Right lobe of liver (tissue), 6 donors: ENCODE data around the gene MYT1. TPM values are rescaled to one million over a fixed set of nuclear protein-coding genes. Genes with fewer than 3 reads are reported as not detected.
"Not testable (repeated sequence)": the region's sequence is repeated elsewhere in the genome, so short reads cannot be mapped to it uniquely, and the experiment has no call there.

ENCODE experiments used
- ATAC-seq, 4 donors: fragments of 200-7000 bp; cut with Tn5 transposase; one replicate each; pipeline ENCODE4 v1.9.1; 2020; ENCODE audit warnings: mild to moderate bottlenecking in 4 of 4, moderate library complexity in 4 of 4
- DNase-seq, 3 donors: peaks; one replicate each; pipeline ENCODE4 v3.0.0-alpha.2; 2020
- H3K27ac ChIP-seq, 3 donors: fragments of 200-600 bp; one replicate each; pipeline ENCODE4 v1.8.0; 2022
- H3K27me3 ChIP-seq, 2 donors: fragments of 200-600 bp; one replicate each; pipeline ENCODE4 v1.8.0; 2022
- H3K36me3 ChIP-seq, 4 donors: fragments of 200-600 bp; sonication (generic) in 1 of 4; one replicate each; pipeline versions ENCODE4 v1.5.1 to v1.8.0; 2017 to 2022; ENCODE audit warnings: control low read depth in 1 of 4
- H3K4me1 ChIP-seq, 4 donors: fragments of 200-600 bp; sonication (generic) in 1 of 4; one replicate each; pipeline versions ENCODE4 v1.5.1 to v1.8.0; 2017 to 2022; ENCODE audit warnings: control low read depth in 1 of 4
- H3K4me3 ChIP-seq, 3 donors: fragments of 200-600 bp; one replicate each; pipeline ENCODE4 v1.8.0; 2022
- H3K9me3 ChIP-seq, 4 donors: fragments of 200-600 bp; sonication (generic) in 1 of 4; one replicate each; pipeline versions ENCODE4 v1.5.1 to v1.8.0; 2017 to 2022; ENCODE audit warnings: control low read depth in 1 of 4
- CTCF ChIP-seq, 4 donors: fragments of 200-600 bp in 3 of 4; fragments of 450-650 bp in 1 of 4; IDR thresholded peaks; one replicate each; pipeline versions ENCODE4 v1.5.1 to v1.8.0; 2016 to 2022; ENCODE audit warnings: antibody characterized with exemption in 4 of 4, mild to moderate bottlenecking in 2 of 4
- POLR2A ChIP-seq: fragments of 450-650 bp; IDR thresholded peaks from one replicate; pipeline ENCODE4 v1.6.1; 2017; ENCODE audit warnings: antibody characterized with exemption, mild to moderate bottlenecking
- WGBS: methylation state at CpG from one replicate; pipeline ENCODE4 v1.1.6; 2018; ENCODE audit warnings: low coverage, low lambda C conversion rate; ENCODE audit not compliant: insufficient coverage; ENCODE audit errors: missing lambda C conversion rate; 5-methylcytosine and 5-hydroxymethylcytosine counted together
- intact Hi-C, 2 donors: fragments of 100-400 bp; cut with DNase I; formaldehyde crosslinking; loops; one replicate each; pipeline versions ENCODE4 v1.11.2 to v1.14.1; 2022
- total RNA-seq, 6 experiments: library from RNA; depleted of rRNA in 2 of 6; stranded (reverse); fragments of >200 nt in 2 of 6; fragmentation: NEBNext Ultra II Directional in 3 of 6; extraction: Animal tissue kit (Norgen Biotek cat#: 25700) in 3 of 6; gene quantifications; one replicate each; pipeline versions ENCODE4 v1.1.0 to v1.2.4, GENCODE V29; 2016 to 2023
- donor health status: DM: no; HTN: yes; CAD: no.
- donor health status: DM: no; HTN: no; CAD: no.
- donor health status: DM: no; HTN: no; CAD: no.
- donor health status: DM: no; HTN: yes; CAD: no.
- donor health status: DM: no; HTN: yes; CAD: no.

MYT1 gene
- total RNA-seq, 6 experiments from 2014 or later = 0.06 to 0.09 TPM; not detected in 4

DNA sequence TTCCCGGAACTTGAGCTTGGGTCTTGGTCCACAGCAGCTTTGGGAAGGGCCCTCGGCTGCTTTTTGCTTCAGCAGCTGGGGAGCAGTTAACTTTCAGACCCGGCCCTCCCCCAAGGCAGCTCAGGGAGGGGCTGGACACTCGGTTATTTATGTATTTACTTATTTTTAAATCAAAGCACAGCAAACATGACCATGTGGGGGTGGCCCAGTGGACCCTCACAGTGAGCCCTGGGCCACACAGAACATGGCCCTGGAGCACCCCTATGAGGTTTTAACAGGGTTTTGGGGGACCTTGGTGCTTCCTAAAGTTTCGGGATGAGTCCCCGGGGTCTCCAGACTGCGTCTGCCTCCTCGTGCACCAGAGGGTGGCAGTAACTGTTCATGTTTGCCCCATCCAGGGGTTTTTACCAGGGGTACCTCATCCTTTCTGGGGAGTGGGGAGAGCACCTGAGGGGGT, 30.3 kb upstream of the MYT1 start:
- ATAC-seq (peak in 3 of 4 donors; percentile 40 to 59 (median 49)), DNase-seq (peak in 2 of 3 donors; percentile 21 to 39)
- 28% methylated on average over 7 of the region's 8 CpGs for WGBS

DNA sequence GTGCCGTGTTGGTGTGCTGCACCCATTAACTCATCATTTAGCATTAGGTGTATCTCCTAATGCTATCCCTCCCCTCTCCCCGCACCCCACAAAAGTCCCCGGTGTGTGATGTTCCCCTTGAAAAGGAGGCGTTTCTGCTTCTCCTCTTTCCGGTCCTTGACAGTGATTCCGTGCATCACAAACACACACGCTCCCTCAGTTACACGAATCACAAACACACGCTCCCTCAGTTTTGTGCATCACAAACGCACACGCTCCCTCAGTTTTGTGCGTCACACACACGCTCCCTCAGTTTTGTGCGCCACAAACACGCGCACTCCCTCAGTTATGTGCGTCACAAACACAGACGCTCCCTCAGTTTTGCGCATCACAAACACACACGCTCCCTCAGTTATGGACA, 29.5 kb upstream of the MYT1 start:
- H3K36me3 ChIP-seq, H3K27ac ChIP-seq, ATAC-seq, H3K4me3 ChIP-seq, H3K4me1 ChIP-seq, H3K9me3 ChIP-seq, intact Hi-C loops, H3K27me3 ChIP-seq: not testable (repeated sequence)
- peak in 1 of 3 donors; percentile 21 for DNase-seq
- WGBS = 70% methylated on average over 20 of the region's 20 CpGs

More for the DNA sequence above, 30.3 kb upstream of the MYT1 start:
- no peaks in the 10 kb centered on the region for H3K9me3 ChIP-seq
- H3K36me3 ChIP-seq = no peaks in the 10 kb centered on the region
- no peak overlapping the region for H3K4me3 ChIP-seq
- no peaks in the 10 kb centered on the region for H3K4me1 ChIP-seq
- TF ChIP-seq POLR2A (no peak), CTCF (IDR thresholded peaks at IDR 0.05) (peak in 3 of 4 donors; percentile 12 to 34 (median 29))
- intact Hi-C loops = no loop called here
- H3K27me3 ChIP-seq = no peaks in the 10 kb centered on the region
- H3K27ac ChIP-seq = no peak overlapping the region

DNA sequence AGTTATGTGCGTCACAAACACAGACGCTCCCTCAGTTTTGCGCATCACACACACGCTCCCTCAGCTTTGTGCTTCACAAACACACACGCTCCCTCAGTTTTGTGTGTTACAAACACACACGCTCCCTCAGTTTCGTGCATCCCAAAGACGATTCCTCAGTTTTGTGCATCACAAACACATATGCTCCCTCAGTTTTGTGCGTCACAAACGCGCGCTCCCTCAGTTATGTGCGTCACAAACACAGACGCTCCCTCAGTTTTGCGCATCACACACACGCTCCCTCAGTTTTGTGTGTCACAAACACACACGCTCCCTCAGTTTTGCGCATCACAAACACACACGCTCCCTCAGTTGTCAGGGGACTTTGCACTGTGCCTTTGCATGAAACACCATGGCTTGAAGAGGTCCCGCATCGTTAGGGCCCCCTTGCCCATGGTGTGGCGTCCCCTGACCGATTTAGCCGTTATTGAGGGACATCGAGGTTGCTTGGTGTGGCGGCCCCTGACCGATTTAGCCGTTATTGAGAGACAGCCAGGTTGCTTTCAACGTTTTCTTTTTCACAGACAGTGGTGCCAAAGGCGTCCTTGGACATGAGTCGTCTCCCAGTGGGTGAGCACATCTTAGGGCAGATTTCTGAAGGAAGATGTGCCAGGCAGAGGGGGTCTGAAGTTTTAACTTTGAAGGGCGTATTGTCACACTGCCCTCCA, 28.1 kb upstream of the MYT1 start:
- no peak for ATAC-seq
- WGBS = 77% methylated on average over 19 of the region's 32 CpGs
- intact Hi-C loops = no loop called here

DNA sequence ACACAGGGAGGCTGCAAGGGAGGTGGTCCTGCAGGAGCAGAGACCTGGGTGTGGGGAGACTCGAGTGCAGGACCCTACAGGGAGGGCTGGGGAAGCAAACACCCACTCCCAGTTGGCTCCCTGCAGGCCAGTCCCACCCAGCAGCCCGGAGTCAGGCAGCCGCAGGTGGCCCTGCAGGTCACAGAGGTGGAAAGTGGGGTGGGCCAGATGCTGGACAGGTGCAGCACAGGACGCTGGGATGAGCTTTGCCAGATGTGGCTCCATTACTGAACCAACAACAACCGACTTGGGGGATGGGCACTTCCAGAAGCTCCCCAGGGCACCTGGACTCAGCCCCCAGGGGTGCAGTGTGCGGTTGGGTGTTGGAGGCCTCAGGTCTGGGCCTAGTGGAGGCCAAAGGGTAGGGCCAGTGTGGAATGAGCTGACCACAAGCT, 26.6 kb upstream of the MYT1 start:
- ATAC-seq (peak in 1 of 4 donors; percentile 12), DNase-seq (peak in 2 of 3 donors; percentile 30 to 39)
- H3K4me3 ChIP-seq = no peak overlapping the region
- H3K27ac ChIP-seq = no peak overlapping the region
- no peaks in the 10 kb centered on the region for H3K9me3 ChIP-seq
- no peaks in the 10 kb centered on the region for H3K36me3 ChIP-seq
- no CpG with 5 or more reads among the region's 6 CpGs for WGBS
- intact Hi-C loops = no loop called here
- H3K27me3 ChIP-seq = no peaks in the 10 kb centered on the region
- H3K4me1 ChIP-seq = no peaks in the 10 kb centered on the region
- TF ChIP-seq CTCF (IDR thresholded peaks at IDR 0.05) = no peak
- TF ChIP-seq POLR2A = no peak

More for the DNA sequence above, 28.1 kb upstream of the MYT1 start:
- H3K27me3 ChIP-seq = no peaks in the 10 kb centered on the region
- H3K4me3 ChIP-seq = no peak overlapping the region
- peak in 1 of 3 donors; percentile 16 for DNase-seq
- no peaks in the 10 kb centered on the region for H3K4me1 ChIP-seq
- no peaks in the 10 kb centered on the region for H3K36me3 ChIP-seq
- H3K9me3 ChIP-seq = no peaks in the 10 kb centered on the region
- TF ChIP-seq CTCF (IDR thresholded peaks at IDR 0.05) (no peak), POLR2A (no peak)
- no peak overlapping the region for H3K27ac ChIP-seq

DNA sequence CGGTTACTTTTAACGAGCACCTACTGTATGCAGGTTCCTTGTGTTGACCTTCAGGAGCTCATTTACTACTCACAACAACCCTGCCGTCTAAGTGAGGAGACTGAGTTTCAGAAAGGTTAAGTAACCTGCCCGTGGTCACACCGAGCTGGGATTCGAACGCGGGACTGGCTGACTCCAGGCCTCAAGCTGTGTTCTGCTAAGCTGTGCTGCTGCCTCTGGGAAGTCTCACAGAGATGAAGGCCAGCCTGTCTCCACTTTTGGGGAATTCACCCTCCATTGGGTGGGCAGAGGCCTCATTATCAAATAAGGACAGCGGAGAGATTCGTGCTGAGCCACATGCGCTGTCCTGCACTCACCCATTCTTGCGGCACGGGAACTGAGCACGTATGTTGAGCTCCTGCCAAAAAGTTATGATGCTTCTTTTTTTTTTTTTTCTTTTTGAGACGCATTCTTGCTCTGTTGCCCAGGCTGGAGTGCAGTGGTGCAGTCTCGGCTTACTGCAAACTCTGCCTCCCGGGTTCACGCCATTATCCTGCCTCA, 25.9 kb upstream of the MYT1 start:
- WGBS = 90% methylated on average over 16 of the region's 18 CpGs
- H3K4me3 ChIP-seq = no peak overlapping the region
- no peaks in the 10 kb centered on the region for H3K27me3 ChIP-seq
- TF ChIP-seq CTCF (IDR thresholded peaks at IDR 0.05) (no peak), POLR2A (no peak)
- H3K27ac ChIP-seq = no peak overlapping the region
- intact Hi-C loops = no loop called here
- DNase-seq (peak in 1 of 3 donors; percentile 7), ATAC-seq (no peak)
- no peaks in the 10 kb centered on the region for H3K36me3 ChIP-seq
- H3K4me1 ChIP-seq = no peaks in the 10 kb centered on the region
- H3K9me3 ChIP-seq = no peaks in the 10 kb centered on the region
